Liver (tissue), 9 donors: ENCODE results near the gene PJA1. TPM values are rescaled to one million over a fixed set of nuclear protein-coding genes. Genes with fewer than 3 reads are reported as not detected.

ENCODE experiments used
- DNase-seq: peaks from one replicate; pipeline ENCODE4 v3.0.0-alpha.2; 2017; ENCODE audit warnings: low spot score
- H3K27ac ChIP-seq, 2 donors: one replicate each; pipeline ENCODE4 v1.7.0; 2013; ENCODE audit warnings: inconsistent platforms in 2 of 2, low read length in 2 of 2, control low read depth in 1 of 2, low read depth in 1 of 2, mild to moderate bottlenecking in 1 of 2
- H3K27me3 ChIP-seq, 4 donors: one replicate each; pipeline versions ENCODE4 v1.6.1 to v1.7.0; 2013; ENCODE audit warnings: low read length in 3 of 4, inconsistent platforms in 1 of 4, mild to moderate bottlenecking in 1 of 4, moderate library complexity in 1 of 4; ENCODE audit not compliant: control insufficient read depth in 4 of 4, insufficient read depth in 4 of 4
- H3K36me3 ChIP-seq, 4 donors: one replicate each; pipeline versions ENCODE4 v1.6.1 to v1.7.0; 2013; ENCODE audit warnings: low read length in 3 of 4, mild to moderate bottlenecking in 3 of 4, low read depth in 1 of 4, moderate library complexity in 1 of 4; ENCODE audit not compliant: control insufficient read depth in 4 of 4, insufficient read depth in 3 of 4
- H3K4me1 ChIP-seq, 4 donors: one replicate each; pipeline versions ENCODE4 v1.6.1 to v1.7.0; 2013; ENCODE audit warnings: low read length in 3 of 4, mild to moderate bottlenecking in 3 of 4, moderate library complexity in 1 of 4; ENCODE audit not compliant: control insufficient read depth in 4 of 4, insufficient read depth in 4 of 4
- H3K4me3 ChIP-seq, 3 donors: one replicate each; pipeline versions ENCODE4 v1.6.1 to v1.7.0; 2013; ENCODE audit warnings: low read length in 3 of 3, control low read depth in 1 of 3, low read depth in 1 of 3, mild to moderate bottlenecking in 1 of 3
- H3K9ac ChIP-seq, 2 donors: one replicate each; pipeline ENCODE4 v1.7.0; 2013; ENCODE audit warnings: low read length in 2 of 2, mild to moderate bottlenecking in 2 of 2, moderate library complexity in 2 of 2, control low read depth in 1 of 2, low read depth in 1 of 2
- H3K9me3 ChIP-seq, 4 donors: one replicate each; pipeline versions ENCODE4 v1.6.1 to v1.7.0; 2013; ENCODE audit warnings: low read length in 3 of 4; ENCODE audit not compliant: control insufficient read depth in 4 of 4
- ATF3 ChIP-seq: IDR thresholded peaks from 2 replicates; pipeline ENCODE4 v1.6.1; 2016; ENCODE audit warnings: antibody characterized with exemption
- CTCF ChIP-seq: fragments of 150-350 bp; IDR thresholded peaks from 2 replicates; pipeline ENCODE4 v1.5.1; 2017; ENCODE audit warnings: improper control_type of control experiment, low read depth, low read length; ENCODE audit not compliant: missing input control
- EGR1 ChIP-seq, 2 donors: IDR thresholded peaks; 2 replicates each; pipeline ENCODE4 v1.6.1; 2016 to 2018; ENCODE audit warnings: antibody characterized with exemption in 2 of 2, low read depth in 2 of 2
- FOXA1 ChIP-seq: IDR thresholded peaks from 2 replicates; pipeline ENCODE4 v1.6.1; 2016; ENCODE audit warnings: antibody characterized with exemption
- FOXA2 ChIP-seq: IDR thresholded peaks from 2 replicates; pipeline ENCODE4 v1.6.1; 2016; ENCODE audit warnings: antibody characterized with exemption
- GABPA ChIP-seq, 2 donors: IDR thresholded peaks in 1 of 2; conservative IDR thresholded peaks in 1 of 2; 2 replicates each; pipeline ENCODE4 v1.6.1; 2016; ENCODE audit warnings: antibody characterized with exemption in 2 of 2, mild to moderate bottlenecking in 1 of 2, moderate library complexity in 1 of 2
- HNF4A ChIP-seq, 2 donors: conservative IDR thresholded peaks; 2 replicates each; pipeline ENCODE4 v1.6.1; 2016; ENCODE audit warnings: antibody characterized with exemption in 2 of 2, mild to moderate bottlenecking in 2 of 2
- HNF4G ChIP-seq: IDR thresholded peaks from 2 replicates; pipeline ENCODE4 v1.6.1; 2016; ENCODE audit warnings: antibody characterized with exemption
- JUND ChIP-seq, 2 donors: IDR thresholded peaks; 2 replicates each; pipeline ENCODE4 v1.6.1; 2016; ENCODE audit warnings: antibody characterized with exemption in 2 of 2
- MAX ChIP-seq: IDR thresholded peaks from 2 replicates; pipeline ENCODE4 v1.6.1; 2016; ENCODE audit warnings: antibody characterized with exemption
- NR2F2 ChIP-seq: IDR thresholded peaks from 2 replicates; pipeline ENCODE4 v1.6.1; 2016; ENCODE audit warnings: antibody characterized with exemption
- REST ChIP-seq: IDR thresholded peaks from 2 replicates; pipeline ENCODE4 v1.6.1; 2016; ENCODE audit warnings: antibody characterized with exemption, mild to moderate bottlenecking
- RXRA ChIP-seq, 2 donors: IDR thresholded peaks; 2 replicates each; pipeline ENCODE4 v1.6.1; 2017 to 2018; ENCODE audit warnings: antibody characterized with exemption in 2 of 2, mild to moderate bottlenecking in 1 of 2
- SP1 ChIP-seq: IDR thresholded peaks from 2 replicates; pipeline ENCODE4 v1.6.1; 2018; ENCODE audit warnings: antibody characterized with exemption, mild to moderate bottlenecking
- TAF1 ChIP-seq: conservative IDR thresholded peaks from 2 replicates; pipeline ENCODE4 v1.6.1; 2016; ENCODE audit warnings: antibody characterized with exemption, mild to moderate bottlenecking
- YY1 ChIP-seq: IDR thresholded peaks from 2 replicates; pipeline ENCODE4 v1.6.1; 2016; ENCODE audit warnings: antibody characterized with exemption, mild to moderate bottlenecking
- ZBTB33 ChIP-seq: IDR thresholded peaks from 2 replicates; pipeline ENCODE4 v1.6.1; 2016; ENCODE audit warnings: antibody characterized with exemption
- WGBS: extraction: QIAGEN DNeasy Blood & Tissue Kit; methylation state at CpG from one replicate; pipeline ENCODE4 v1.1.7; 2013; 5-methylcytosine and 5-hydroxymethylcytosine counted together
- polyA plus RNA-seq, 2 donors: library from polyadenylated mRNA; stranded (reverse) in 1 of 2; unstranded in 1 of 2; fragments of 200-250 nt in 1 of 2; fragments of >200 nt in 1 of 2; fragmentation: Nextera tagmentation in 1 of 2; extraction: Ambion mirVana in 1 of 2; gene quantifications; one replicate each; pipeline versions ENCODE4 v1.2.1 to v1.2.3, GENCODE V29; 2013 to 2015
- total RNA-seq, 2 donors: library from RNA; depleted of rRNA; stranded (reverse); fragments of >200 nt; gene quantifications; one replicate each; pipeline ENCODE4 v1.2.3, GENCODE V29; 2014
- donor health status: healthy.
- donor health status: healthy.
- donor health status: healthy.
- donor health status: healthy.
- donor health status: healthy.

Gene PJA1
- total and polyA plus RNA-seq, 4 donors = 4.6 to 6.0 (median 5.0) TPM

- TF ChIP-seq ZBTB33 = no peak
- TF ChIP-seq GABPA (IDR thresholded peaks at IDR 0.05 in 1 of 2, conservative IDR thresholded peaks at IDR 0.05 in 1 of 2) = no peak
- no peak for TF ChIP-seq NR2F2
- TF ChIP-seq CTCF = no peak
These were observed 19.9 kb upstream of the PJA1 start (continued) for GRCh38 chrX:69185141-69185540.

GRCh38 chrX:69182818-69183380 lies 17.6 kb upstream of the PJA1 start:
- H3K4me3 ChIP-seq = no peak overlapping the region
- no peaks in the 10 kb centered on the region for H3K27me3 ChIP-seq
- H3K9ac ChIP-seq = no peak overlapping the region
- no peaks in the 10 kb centered on the region for H3K4me1 ChIP-seq
- 65% methylated on average over 4 of the region's 4 CpGs for WGBS
- no peaks in the 10 kb centered on the region for H3K9me3 ChIP-seq
- H3K27ac ChIP-seq = no peak overlapping the region
- no peaks in the 10 kb centered on the region for H3K36me3 ChIP-seq
- no peak for TF ChIP-seq ATF3
- no peak for TF ChIP-seq FOXA2
- TF ChIP-seq ZBTB33 = no peak
- TF ChIP-seq RXRA (IDR thresholded peaks at IDR 0.05) = no peak
- no peak for TF ChIP-seq MAX
- TF ChIP-seq HNF4A (conservative IDR thresholded peaks at IDR 0.05) = no peak
- TF ChIP-seq TAF1 = no peak
- no peak for TF ChIP-seq EGR1 (IDR thresholded peaks at IDR 0.05; ENCODE audit: low read depth in 2 of 2)
- TF ChIP-seq JUND (IDR thresholded peaks at IDR 0.05) = no peak
- TF ChIP-seq REST = no peak
- no peak for TF ChIP-seq CTCF
- no peak for TF ChIP-seq SP1
- no peak for TF ChIP-seq GABPA (IDR thresholded peaks at IDR 0.05 in 1 of 2, conservative IDR thresholded peaks at IDR 0.05 in 1 of 2)
- TF ChIP-seq HNF4G = no peak
- no peak for TF ChIP-seq YY1
- TF ChIP-seq FOXA1 = no peak
- no peak for DNase-seq
